GM19023 (cell line): ENCODE results near the gene SNAP23.
"Not testable (repeated sequence)": the region's sequence is repeated elsewhere in the genome, so short reads cannot be mapped to it uniquely, and the experiment has no call there.

Experiments used
- ATAC-seq: cut with Tn5 transposase; IDR thresholded peaks from one replicate; pipeline ENCODE4 v1.9.1; 2021; ENCODE audit warnings: mild to moderate bottlenecking, moderate library complexity; ENCODE audit not compliant: unreplicated experiment

The SNAP23 gene

DNA sequence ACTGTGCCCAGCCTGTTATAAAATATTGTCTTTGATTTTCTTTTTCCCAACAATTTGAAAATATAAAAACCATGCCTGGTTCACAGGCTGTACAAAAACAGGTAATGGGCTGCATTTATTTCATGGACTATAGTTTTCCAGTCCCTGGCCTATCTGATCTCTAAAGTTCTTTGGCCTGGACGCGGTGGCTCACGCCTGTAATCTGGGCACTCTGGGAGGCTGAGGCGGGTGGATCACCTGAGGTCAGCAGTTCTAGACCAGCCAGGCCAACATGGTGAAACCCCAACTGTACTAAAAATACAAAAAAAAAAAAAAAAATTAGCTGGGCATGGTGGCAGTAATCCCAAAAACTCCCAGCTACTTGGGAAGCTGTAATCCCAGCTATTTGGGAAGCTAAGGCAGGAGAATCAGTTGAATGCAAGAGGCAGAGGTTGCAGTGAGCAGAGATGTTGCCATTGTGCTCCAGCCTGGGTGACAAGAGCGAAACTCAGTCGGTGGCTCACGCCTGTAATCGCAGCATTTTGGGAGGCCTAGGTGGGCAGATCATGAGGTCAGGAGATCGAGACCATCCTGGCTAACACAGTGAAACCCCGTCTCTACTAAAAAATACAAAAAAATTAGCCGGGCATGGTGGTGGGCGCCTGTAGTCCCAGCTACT is 61.2 kb downstream of the SNAP23 start:
- not testable (repeated sequence) for ATAC-seq

DNA sequence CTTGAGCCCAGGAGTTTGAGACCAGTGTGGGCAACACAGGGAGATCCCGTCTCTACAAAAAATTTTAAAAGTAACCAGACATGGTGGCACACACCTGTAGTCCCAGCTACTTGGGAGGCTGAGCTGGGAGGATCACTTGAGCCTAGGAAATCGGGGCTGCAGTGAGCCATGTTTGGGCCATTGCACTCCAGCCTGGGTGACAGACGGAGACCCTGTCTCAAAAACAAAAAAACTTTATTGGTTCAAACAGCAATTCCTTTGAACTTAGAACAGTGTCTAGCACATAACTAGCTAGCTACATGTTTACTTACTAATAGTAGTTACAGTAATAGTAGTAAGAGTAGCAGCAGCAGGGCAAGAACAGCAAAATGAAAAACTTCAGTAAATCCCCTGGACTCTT is 63.3 kb downstream of the SNAP23 start:
- no peak for ATAC-seq

DNA sequence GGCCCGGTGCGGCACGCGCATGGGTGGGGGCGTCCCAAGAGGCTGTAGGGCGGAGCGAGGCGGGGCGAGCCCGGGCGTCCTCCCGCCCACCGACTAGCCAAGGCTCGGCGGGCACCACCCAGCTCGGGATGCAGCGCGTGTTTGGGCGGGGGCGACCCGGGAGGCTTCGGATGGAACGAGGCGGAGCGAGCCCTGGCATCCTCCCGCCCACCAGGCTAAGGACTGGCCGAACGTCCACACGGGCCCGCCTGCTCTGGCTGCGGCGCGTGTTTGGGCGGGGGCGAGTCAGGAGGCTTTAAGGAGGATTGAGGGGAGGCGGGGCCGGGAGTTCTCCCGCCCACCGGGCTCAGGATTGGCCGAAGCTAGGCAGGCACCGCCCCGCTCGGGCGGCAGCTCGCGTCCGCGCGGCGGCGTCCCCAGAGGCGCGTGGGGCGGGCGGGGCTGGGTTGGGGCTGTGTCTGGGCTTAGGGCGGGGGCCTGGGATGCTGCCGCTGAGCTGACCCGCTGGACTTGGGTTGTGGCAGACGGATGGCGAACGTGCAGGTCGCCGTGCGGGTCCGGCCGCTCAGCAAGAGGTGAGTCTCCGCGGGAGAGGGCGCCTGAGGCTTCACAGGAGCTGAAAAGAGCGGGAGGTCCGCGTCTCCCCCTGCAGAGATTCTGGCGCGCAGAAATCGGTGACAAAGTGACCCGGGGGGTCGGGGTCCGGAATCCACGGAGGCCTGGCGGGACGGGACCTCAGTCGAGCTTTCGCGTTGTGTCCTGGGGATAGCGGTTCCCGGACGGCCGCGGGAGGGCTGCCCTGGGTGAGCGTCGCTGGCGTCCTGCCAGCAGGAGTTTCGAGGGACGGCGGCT is 80.0 kb downstream of the SNAP23 start, which contains the start of gene STARD9:
STARD9 (plus strand) TSS at position 419 of the 852 bp plus-strand sequence; CDS start at position 529, 110 bp downstream.
- peak; percentile 89 for ATAC-seq

DNA sequence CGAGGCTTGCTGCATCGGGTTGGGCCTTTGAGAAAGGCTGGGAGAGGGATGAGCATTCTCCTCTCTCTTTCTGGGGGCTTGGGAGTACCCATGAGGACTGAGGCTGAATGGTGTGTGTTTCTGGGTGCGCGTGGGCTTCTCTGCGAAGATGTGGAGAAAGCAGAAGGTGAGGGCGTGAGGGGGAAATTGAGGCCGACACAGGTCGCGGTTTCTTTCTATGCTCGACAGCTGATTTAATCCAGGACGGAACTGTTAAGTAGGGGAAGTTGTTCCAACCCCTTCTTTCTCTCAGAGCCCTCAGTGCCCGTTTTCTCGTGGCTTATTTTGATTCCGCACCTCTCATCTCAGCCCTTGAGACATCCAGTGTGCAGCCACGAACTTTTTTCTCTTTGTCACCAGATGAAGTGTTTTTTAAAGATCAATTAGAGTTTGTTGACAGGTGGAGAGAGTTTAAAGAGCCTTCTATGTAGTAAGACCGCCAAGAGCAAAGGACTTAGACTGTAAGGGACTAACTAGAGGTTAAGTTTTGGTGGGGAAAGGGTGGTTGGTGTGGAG is 80.7 kb downstream of the SNAP23 start:
- ATAC-seq = no peak

DNA sequence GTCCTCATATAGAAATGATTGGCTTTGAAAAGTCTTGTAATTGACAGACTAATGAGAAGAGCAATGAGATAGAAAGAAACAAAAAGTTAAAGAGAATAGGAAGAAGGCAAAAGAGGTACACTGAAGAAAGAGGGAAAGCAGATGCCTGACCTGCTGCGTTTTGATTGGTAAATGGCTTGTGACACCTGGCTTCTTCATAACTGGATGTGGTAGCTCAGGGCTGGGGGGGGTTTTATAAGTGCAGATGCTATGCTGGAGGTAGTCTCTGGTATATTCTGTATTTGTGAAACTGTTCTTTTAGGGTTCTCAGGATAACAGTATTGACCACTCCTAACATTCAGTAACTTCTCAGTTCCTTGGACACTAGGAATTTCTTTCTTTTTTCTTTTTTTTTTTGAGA is 81.3 kb downstream of the SNAP23 start:
- no peak for ATAC-seq

DNA sequence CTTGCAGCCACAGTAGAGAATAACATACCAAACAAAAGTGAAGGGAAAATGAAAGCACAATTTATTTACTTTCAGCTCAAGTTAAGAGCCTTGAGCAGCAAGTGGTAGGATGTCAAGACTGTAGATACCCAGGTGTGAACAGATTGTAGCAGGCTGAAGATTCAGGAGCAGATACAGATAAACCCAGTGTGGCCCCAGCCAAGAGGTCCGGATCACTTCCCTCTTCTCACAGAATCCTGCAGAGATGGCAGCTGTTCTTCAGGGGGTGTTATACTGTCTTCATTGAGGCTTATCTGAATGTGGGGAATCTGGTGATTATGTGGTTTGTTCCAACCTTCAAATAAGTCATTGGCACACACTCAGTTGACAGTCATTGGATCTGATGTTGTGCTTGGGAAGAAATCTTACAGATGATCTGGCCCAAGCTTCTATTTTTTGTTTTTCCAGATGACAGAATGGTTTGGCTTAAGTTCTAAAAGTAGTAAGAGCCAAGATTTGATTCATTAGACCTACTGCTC is 82.1 kb downstream of the SNAP23 start:
- ATAC-seq = no peak

DNA sequence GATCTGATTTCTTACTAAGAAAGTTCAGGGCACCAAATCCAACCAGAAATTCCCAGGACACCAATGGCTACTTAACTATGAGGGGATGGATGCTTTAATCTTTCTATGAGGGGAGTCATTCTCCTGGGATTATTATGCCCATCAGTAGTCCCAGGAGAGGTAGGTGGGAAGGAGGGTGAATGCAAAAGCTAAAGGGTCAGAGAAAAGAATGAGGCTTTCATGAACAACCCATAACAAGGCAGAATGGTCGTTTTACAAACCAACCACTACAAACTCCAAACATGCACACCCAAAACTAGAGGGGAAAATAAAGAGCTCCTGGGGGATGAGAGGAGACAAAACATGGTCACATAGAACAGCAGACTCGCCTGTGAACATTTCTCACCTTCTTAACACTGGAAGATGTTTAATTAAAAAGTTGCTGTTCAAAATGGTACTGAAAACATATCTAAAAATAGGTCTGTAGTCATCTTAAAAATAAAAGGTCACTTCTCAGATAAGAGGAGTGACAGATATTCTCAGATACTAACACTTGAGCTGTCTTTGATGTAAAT is 83.6 kb downstream of the SNAP23 start:
- ATAC-seq = no peak

DNA sequence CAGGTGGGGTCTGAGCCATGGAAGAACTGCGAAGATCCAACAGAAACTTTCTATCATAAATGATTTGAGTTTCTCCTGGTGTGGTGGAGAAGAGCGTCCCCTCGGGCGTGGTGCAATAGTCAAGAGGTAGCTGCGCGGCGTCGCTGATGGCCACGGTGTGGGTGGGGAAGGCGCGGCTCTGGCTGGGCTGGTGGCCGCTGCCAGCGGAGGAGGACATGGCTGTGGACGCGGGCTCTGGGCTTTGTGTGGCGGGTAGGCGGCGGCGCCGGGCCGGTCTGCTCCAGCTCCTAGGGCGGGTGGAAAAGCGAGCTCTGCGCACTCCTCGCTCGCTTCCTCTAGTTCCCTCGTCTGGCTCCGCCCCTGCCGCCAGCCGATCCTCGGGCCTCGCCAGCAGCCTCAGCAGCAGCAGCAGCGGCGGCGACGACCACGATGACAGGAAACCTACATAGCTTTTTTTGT is 85.9 kb downstream of the SNAP23 start:
- ATAC-seq = peak; percentile 80
